Activated CD4-positive, alpha-beta memory T cell treated with anti-CD3 and anti-CD28 coated beads, Interleukin-2, amount 10 ng/mL, durations not matched to agents 7 days and 5 days (primary cell): ENCODE measurements around the gene NOL12. TPM values are rescaled to one million over a fixed set of nuclear protein-coding genes. Genes with fewer than 3 reads are reported as not detected.
A peak's percentile ranks its signal among the peaks of the same experiment; 100 is the strongest.
"Not testable (repeated sequence)": the region's sequence is repeated elsewhere in the genome, so short reads cannot be mapped to it uniquely, and the experiment has no call there.

Source experiments
- CTCF ChIA-PET: fragments of 350-600 bp; sonication (Branson Sonifier 250); formaldehyde crosslinking; loops from one replicate; lab custom pipeline; 2021; ENCODE audit warnings: antibody characterized with exemption, inconsistent platforms; lab: Charles Lee
- POLR2A ChIA-PET: fragments of 350-600 bp; sonication (Branson Sonifier 250); formaldehyde crosslinking; loops from one replicate; lab custom pipeline; 2021; ENCODE audit warnings: antibody characterized with exemption; lab: Charles Lee
- DNase-seq: peaks from one replicate; pipeline ENCODE4 v3.0.0-alpha.2; 2020
- H3K27ac Mint-ChIP-seq: one replicate; pipeline ENCODE4 v1.8.0; 2021; ENCODE audit warnings: mild to moderate bottlenecking, mixed read lengths
- H3K27me3 Mint-ChIP-seq: one replicate; pipeline ENCODE4 v1.8.0; 2021; ENCODE audit warnings: mixed read lengths
- H3K36me3 Mint-ChIP-seq: one replicate; pipeline ENCODE4 v1.8.0; 2021; ENCODE audit warnings: low read depth, mixed read lengths
- H3K4me1 Mint-ChIP-seq: one replicate; pipeline ENCODE4 v1.8.0; 2021; ENCODE audit warnings: mixed read lengths
- H3K4me3 Mint-ChIP-seq: one replicate; pipeline ENCODE4 v1.8.0; 2021; ENCODE audit warnings: mild to moderate bottlenecking, mixed read lengths
- H3K9me3 Mint-ChIP-seq: one replicate; pipeline ENCODE4 v1.8.0; 2021; ENCODE audit warnings: mixed read lengths
- total RNA-seq, 2 experiments: library from RNA; stranded (reverse); gene quantifications; one replicate each; pipeline ENCODE4 v1.2.3, GENCODE V29; 2021

The NOL12 gene
- total RNA-seq, 2 experiments from 2014 or later: 36.6 to 36.9 TPM

DNA sequence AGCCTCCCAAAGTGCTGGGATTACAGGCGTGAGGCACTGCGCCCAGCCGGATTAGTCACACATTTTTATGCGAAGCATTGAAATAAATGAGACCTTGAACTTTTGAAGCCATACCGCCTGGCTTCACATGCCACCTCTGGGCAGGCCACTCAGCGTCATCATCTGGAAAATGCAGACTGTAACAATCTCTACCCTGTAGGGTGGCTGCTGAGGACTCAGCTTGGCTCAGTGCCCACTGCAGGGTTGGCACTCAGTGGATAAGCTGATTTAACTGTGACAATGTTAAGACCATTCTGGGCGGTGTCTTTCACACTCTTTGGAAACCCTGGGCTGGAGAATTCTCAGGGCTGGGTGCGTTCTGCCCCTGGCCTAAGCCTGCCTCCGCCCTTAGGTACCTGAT, 38.2 kb upstream of the NOL12 start:
- H3K27me3 Mint-ChIP-seq: no peaks in the 10 kb centered on the region
- H3K4me1 Mint-ChIP-seq: peaks cover 14% of the 10 kb centered on the region
- H3K9me3 Mint-ChIP-seq: no peaks in the 10 kb centered on the region
- H3K4me3 Mint-ChIP-seq: no peak overlapping the region
- POLR2A ChIA-PET: interaction anchor here (0.6 to 2.0 kb wide), 3 partner anchors 9 to 29 kb away, joined by 3 to 9 read pairs (median 5); partner anchors contain the start of genes PDXP and SH3BP1
- H3K27ac Mint-ChIP-seq: no peak overlapping the region
- CTCF ChIA-PET: interaction anchor here (1.5 kb wide), 1 partner anchor 11 kb away, joined by 4 read pairs; no protein-coding TSS in a partner anchor
- no peak for DNase-seq
- H3K36me3 Mint-ChIP-seq: peaks cover 77% of the 10 kb centered on the region

- ChIA-PET CTCF (no interaction called here), POLR2A (interaction anchor here (1.0 to 1.4 kb wide), 2 partner anchors 10 kb away, joined by 3 to 4 read pairs; no protein-coding TSS in a partner anchor)
- H3K36me3 Mint-ChIP-seq: peaks cover 69% of the 10 kb centered on the region
These were observed 35.5 kb upstream of the NOL12 start for GRCh38 chr22:37650463-37651136.

GRCh38 chr22:37654563-37655251, 31.4 kb upstream of the NOL12 start:
- Mint-ChIP-seq H3K27ac (no peak overlapping the region), H3K27me3 (no peaks in the 10 kb centered on the region), H3K36me3 (peaks cover 50% of the 10 kb centered on the region), H3K4me3 (no peak overlapping the region), H3K9me3 (no peaks in the 10 kb centered on the region), H3K4me1 (peaks cover 17% of the 10 kb centered on the region)
- no peak for DNase-seq
- ChIA-PET POLR2A (interaction anchor here (6.2 to 15.9 kb wide), 2 partner anchors 15 to 21 kb away, joined by 126 to 244 read pairs; partner anchors contain the start of genes LGALS1 and SH3BP1), CTCF (interaction anchor here (1.4 to 12.4 kb wide), 2 partner anchors 11 to 46 kb away, joined by 3 to 151 read pairs; partner anchors contain the start of gene GGA1)

More at GRCh38 chr22:37650463-37651136, 35.5 kb upstream of the NOL12 start:
- no peak for DNase-seq
- no peak overlapping the region for H3K4me3 Mint-ChIP-seq
- H3K9me3 Mint-ChIP-seq: no peaks in the 10 kb centered on the region
- peaks cover 2% of the 10 kb centered on the region for H3K4me1 Mint-ChIP-seq
- no peaks in the 10 kb centered on the region for H3K27me3 Mint-ChIP-seq
- H3K27ac Mint-ChIP-seq: no peak overlapping the region

- ChIA-PET CTCF (interaction anchor here (1.4 to 12.4 kb wide), 2 partner anchors 11 to 47 kb away, joined by 3 to 151 read pairs; partner anchors contain the start of gene GGA1), POLR2A (interaction anchor here (6.2 to 15.9 kb wide), 2 partner anchors 15 to 21 kb away, joined by 126 to 244 read pairs; partner anchors contain the start of genes LGALS1 and SH3BP1)
- Mint-ChIP-seq H3K4me3 (no peak overlapping the region), H3K4me1 (peaks cover 22% of the 10 kb centered on the region), H3K27me3 (no peaks in the 10 kb centered on the region), H3K36me3 (peaks cover 45% of the 10 kb centered on the region), H3K9me3 (no peaks in the 10 kb centered on the region), H3K27ac (no peak overlapping the region)
- no peak for DNase-seq
These were observed 30.9 kb upstream of the NOL12 start for GRCh38 chr22:37655252-37655563.

GRCh38 chr22:37656583-37656982, 29.6 kb upstream of the NOL12 start:
- ChIA-PET CTCF (interaction anchor here (0.6 to 12.8 kb wide), 5 partner anchors 13 to 208 kb away, joined by 3 to 191 read pairs (median 45); partner anchors contain the start of genes LGALS1 and SH3BP1), POLR2A (interaction anchor here (6.2 to 15.9 kb wide), 2 partner anchors 17 to 19 kb away, joined by 126 to 244 read pairs; partner anchors contain the start of genes LGALS1 and SH3BP1)
- H3K27me3 Mint-ChIP-seq, H3K4me3 Mint-ChIP-seq, H3K9me3 Mint-ChIP-seq, DNase-seq: not testable (repeated sequence)
- peaks cover 35% of the 10 kb centered on the region for H3K36me3 Mint-ChIP-seq
- peaks cover 35% of the 10 kb centered on the region for H3K4me1 Mint-ChIP-seq
- peak overlapping the region; percentile 56 for H3K27ac Mint-ChIP-seq

GRCh38 chr22:37657590-37658132, 28.5 kb upstream of the NOL12 start:
- H3K36me3 Mint-ChIP-seq: peaks cover 34% of the 10 kb centered on the region
- no peak for DNase-seq
- CTCF ChIA-PET: interaction anchor here (0.6 to 12.8 kb wide), 21 partner anchors 14 to 743 kb away, joined by 3 to 191 read pairs (median 4); partner anchors contain the start of genes C22orf23, GGA1, LGALS1 and NOL12
- H3K27ac Mint-ChIP-seq: peak overlapping the region; percentile 80
- H3K4me1 Mint-ChIP-seq: peaks cover 42% of the 10 kb centered on the region
- peak overlapping the region; percentile 80 for H3K4me3 Mint-ChIP-seq
- no peaks in the 10 kb centered on the region for H3K27me3 Mint-ChIP-seq
- POLR2A ChIA-PET: interaction anchor here (0.9 to 15.9 kb wide), 11 partner anchors 10 to 1041 kb away, joined by 3 to 244 read pairs (median 12); partner anchors contain the start of genes GGA1, LGALS1 and SH3BP1
- no peaks in the 10 kb centered on the region for H3K9me3 Mint-ChIP-seq

DNA sequence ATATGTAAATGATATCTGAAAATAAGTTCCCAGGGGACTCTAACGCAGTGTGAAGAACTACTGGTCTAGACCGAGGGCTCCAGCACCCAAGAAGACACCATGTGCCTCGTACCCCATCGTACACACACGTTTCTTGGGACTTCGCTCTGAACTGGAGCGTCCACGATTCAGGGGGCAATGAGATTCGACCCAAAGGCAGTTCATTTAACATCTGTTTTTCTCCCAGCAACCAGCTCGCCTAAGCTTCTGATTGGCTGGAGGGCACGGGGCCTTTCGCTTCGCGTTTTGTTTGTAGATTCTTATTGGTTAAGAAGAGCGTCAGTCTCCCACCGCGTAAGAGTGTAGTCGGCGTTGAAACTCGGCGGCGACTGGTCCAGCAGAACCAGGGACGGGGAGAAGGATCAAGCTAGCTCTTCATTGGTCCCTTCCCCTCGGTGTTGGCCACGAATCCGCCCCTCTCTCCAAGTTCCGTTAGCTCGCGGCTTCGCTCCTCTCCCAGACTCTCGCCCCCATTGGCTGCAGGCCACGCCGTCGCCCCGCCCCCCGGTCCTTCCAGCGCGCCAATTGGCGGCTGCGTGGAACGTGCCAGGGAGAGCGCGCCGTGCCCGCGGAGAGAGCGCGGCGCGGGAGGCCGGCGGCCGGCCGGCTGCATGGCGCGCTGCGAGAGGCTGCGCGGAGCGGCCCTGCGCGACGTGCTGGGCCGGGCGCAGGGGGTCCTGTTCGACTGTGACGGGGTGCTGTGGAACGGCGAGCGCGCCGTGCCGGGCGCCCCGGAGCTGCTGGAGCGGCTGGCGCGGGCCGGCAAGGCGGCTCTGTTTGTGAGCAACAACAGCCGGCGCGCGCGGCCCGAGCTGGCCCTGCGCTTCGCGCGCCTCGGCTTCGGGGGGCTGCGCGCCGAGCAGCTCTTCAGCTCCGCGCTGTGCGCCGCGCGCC, 27.7 kb upstream of the NOL12 start, which contains the start of gene PDXP:
Gene PDXP, plus strand, starts transcription at position 591 of the 933 bp plus-strand sequence. Its CDS starts 60 bp downstream, at position 651.
- Mint-ChIP-seq H3K4me3 (peak within 1 kb of the TSS; percentile 84), H3K36me3 (peaks cover 27% of the 10 kb centered on the region), H3K27ac (peak within 1 kb of the TSS; percentile 80), H3K4me1 (peaks cover 42% of the 10 kb centered on the region), H3K9me3 (no peaks in the 10 kb centered on the region), H3K27me3 (no peaks in the 10 kb centered on the region)
- peak; percentile 98 for DNase-seq
- ChIA-PET CTCF (interaction anchor here (0.6 to 12.8 kb wide), 20 partner anchors 13 to 295 kb away, joined by 3 to 191 read pairs (median 4); partner anchors contain the start of genes C22orf23, GGA1, LGALS1 and NOL12), POLR2A (interaction anchor here (0.9 to 15.9 kb wide), 12 partner anchors 9 to 1040 kb away, joined by 3 to 244 read pairs (median 10); partner anchors contain the start of genes GGA1, LGALS1, NOL12 and SH3BP1)

- peak overlapping the region; percentile 84 for H3K4me3 Mint-ChIP-seq
- no peaks in the 10 kb centered on the region for H3K9me3 Mint-ChIP-seq
- H3K36me3 Mint-ChIP-seq: peaks cover 19% of the 10 kb centered on the region
- H3K27ac Mint-ChIP-seq: peak overlapping the region; percentile 71
- POLR2A ChIA-PET: interaction anchor here (0.9 to 15.9 kb wide), 10 partner anchors 8 to 40 kb away, joined by 3 to 244 read pairs (median 10); partner anchors contain the start of genes LGALS1, NOL12 and SH3BP1
- DNase-seq: no peak
- H3K27me3 Mint-ChIP-seq: no peaks in the 10 kb centered on the region
- peaks cover 42% of the 10 kb centered on the region for H3K4me1 Mint-ChIP-seq
- CTCF ChIA-PET: interaction anchor here (1.0 to 12.8 kb wide), 12 partner anchors 12 to 294 kb away, joined by 3 to 191 read pairs (median 5); partner anchors contain the start of genes C22orf23, GGA1, LGALS1 and NOL12
These were observed 26.9 kb upstream of the NOL12 start for GRCh38 chr22:37659066-37659896.

- no peaks in the 10 kb centered on the region for H3K27me3 Mint-ChIP-seq
- peak overlapping the region; percentile 84 for H3K4me3 Mint-ChIP-seq
- CTCF ChIA-PET: interaction anchor here (1.0 to 12.8 kb wide), 5 partner anchors 16 to 53 kb away, joined by 3 to 191 read pairs (median 45); partner anchors contain the start of genes LGALS1, NOL12 and SH3BP1
- peak overlapping the region; percentile 71 for H3K27ac Mint-ChIP-seq
- H3K36me3 Mint-ChIP-seq: peaks cover 17% of the 10 kb centered on the region
- POLR2A ChIA-PET: interaction anchor here (0.6 to 15.9 kb wide), 5 partner anchors 16 to 38 kb away, joined by 3 to 244 read pairs (median 5); partner anchors contain the start of genes LGALS1, NOL12 and SH3BP1
- no peak for DNase-seq
- H3K4me1 Mint-ChIP-seq: peaks cover 42% of the 10 kb centered on the region
- no peaks in the 10 kb centered on the region for H3K9me3 Mint-ChIP-seq
These were observed 26.0 kb upstream of the NOL12 start for GRCh38 chr22:37659897-37660708.

GRCh38 chr22:37660709-37661045, 25.5 kb upstream of the NOL12 start:
- Mint-ChIP-seq H3K36me3 (peaks cover 16% of the 10 kb centered on the region), H3K9me3 (no peaks in the 10 kb centered on the region), H3K4me3 (peak overlapping the region; percentile 84), H3K4me1 (peaks cover 42% of the 10 kb centered on the region), H3K27ac (no peak overlapping the region), H3K27me3 (no peaks in the 10 kb centered on the region)
- CTCF ChIA-PET: interaction anchor here (0.9 to 12.8 kb wide), 7 partner anchors 10 to 53 kb away, joined by 3 to 191 read pairs (median 5); partner anchors contain the start of genes LGALS1 and NOL12
- DNase-seq: no peak
- POLR2A ChIA-PET: interaction anchor here (0.6 to 15.9 kb wide), 5 partner anchors 8 to 25 kb away, joined by 3 to 244 read pairs (median 6); partner anchors contain the start of genes LGALS1, NOL12 and SH3BP1
